Measurements from ENCODE around the gene KRTAP6-3. TPM values are rescaled to one million over a fixed set of nuclear protein-coding genes. Genes with fewer than 3 reads are reported as not detected.

Gene KRTAP6-3
- polyA plus RNA-seq, 1 donor from 2014 or later: not detected

- Histone ChIP-seq H3F3A (ENCODE audit: insufficient read depth, low read length, poor library complexity, severe bottlenecking) (no peaks in the 10 kb centered on the region), H3K27ac (ENCODE audit: low read length) (no peak overlapping the region), H3K27me3 (ENCODE audit: insufficient read depth, low read depth, low read length) (no peaks in the 10 kb centered on the region), H3K4me3 (ENCODE audit: low read length) (no peak overlapping the region), H3K9ac (ENCODE audit: low read length) (no peak overlapping the region), H3K36me3 (ENCODE audit: insufficient read depth, low read length) (no peaks in the 10 kb centered on the region), H4K20me1 (ENCODE audit: insufficient read depth) (no peaks in the 10 kb centered on the region), H3K4me2 (ENCODE audit: low read length) (no peak overlapping the region), H3K9me3 (ENCODE audit: low read length) (no peaks in the 10 kb centered on the region), H3K79me2 (replicated peaks; ENCODE audit: insufficient read depth, low read length) (no peaks in the 10 kb centered on the region), H3K9me2 (ENCODE audit: insufficient read depth, low read length) (no peaks in the 10 kb centered on the region), H2AFZ (ENCODE audit: low read depth, low read length) (no peak overlapping the region)
- TF ChIP-seq SMC3 (conservative IDR thresholded peaks at IDR 0.05; ENCODE audit: poor library complexity) (no peak), EP300 (conservative IDR thresholded peaks at IDR 0.05; ENCODE audit: poor library complexity, severe bottlenecking) (no peak), POLR2AphosphoS5 (IDR thresholded peaks at IDR 0.05) (no peak), MXI1 (conservative IDR thresholded peaks at IDR 0.05; ENCODE audit: poor library complexity, severe bottlenecking) (no peak), CTCF (IDR thresholded peaks at IDR 0.05; ENCODE audit: poor library complexity, severe bottlenecking) (no peak), EZH2 (IDR thresholded peaks at IDR 0.05; ENCODE audit: borderline replicate concordance, insufficient read depth, low read length, poor library complexity, severe bottlenecking) (no peak), TAF1 (IDR thresholded peaks at IDR 0.05; ENCODE audit: low read depth) (no peak), REST (IDR thresholded peaks at IDR 0.05; ENCODE audit: borderline replicate concordance) (no peak), RAD21 (conservative IDR thresholded peaks at IDR 0.05) (no peak)
Observed at GRCh38 chr21:30612132-30612531, 19.9 kb downstream of the KRTAP6-3 start.

- no peaks in the 10 kb centered on the region for H3K9me2 ChIP-seq (ENCODE audit: insufficient read depth, low read length)
- H2AFZ ChIP-seq (ENCODE audit: low read depth, low read length): no peak within 1 kb of the TSS
- H3F3A ChIP-seq (ENCODE audit: insufficient read depth, low read length, poor library complexity, severe bottlenecking): no peaks in the 10 kb centered on the region
- TF ChIP-seq MXI1 (conservative IDR thresholded peaks at IDR 0.05; ENCODE audit: poor library complexity, severe bottlenecking): no peak
- TF ChIP-seq TAF1 (IDR thresholded peaks at IDR 0.05; ENCODE audit: low read depth): no peak
- no peak for TF ChIP-seq SMC3 (conservative IDR thresholded peaks at IDR 0.05; ENCODE audit: poor library complexity)
- TF ChIP-seq EP300 (conservative IDR thresholded peaks at IDR 0.05; ENCODE audit: poor library complexity, severe bottlenecking): no peak
- no peak for TF ChIP-seq REST (IDR thresholded peaks at IDR 0.05; ENCODE audit: borderline replicate concordance)
- TF ChIP-seq RAD21 (conservative IDR thresholded peaks at IDR 0.05): no peak
- no peak for TF ChIP-seq POLR2AphosphoS5 (IDR thresholded peaks at IDR 0.05)
- TF ChIP-seq EZH2 (IDR thresholded peaks at IDR 0.05; ENCODE audit: borderline replicate concordance, insufficient read depth, low read length, poor library complexity, severe bottlenecking): no peak
- TF ChIP-seq CTCF (IDR thresholded peaks at IDR 0.05; ENCODE audit: poor library complexity, severe bottlenecking): no peak
- H3K27ac ChIP-seq (ENCODE audit: low read length): no peak within 1 kb of the TSS
- H3K79me2 ChIP-seq (replicated peaks; ENCODE audit: insufficient read depth, low read length): no peaks in the 10 kb centered on the region
- no peaks in the 10 kb centered on the region for H3K9me3 ChIP-seq (ENCODE audit: low read length)
- no peaks in the 10 kb centered on the region for H3K36me3 ChIP-seq (ENCODE audit: insufficient read depth, low read length)
- H3K9ac ChIP-seq (ENCODE audit: low read length): no peak within 1 kb of the TSS
- H4K20me1 ChIP-seq (ENCODE audit: insufficient read depth): no peaks in the 10 kb centered on the region
- H3K4me3 ChIP-seq (ENCODE audit: low read length): no peak within 1 kb of the TSS
- H3K4me2 ChIP-seq (ENCODE audit: low read length): no peak within 1 kb of the TSS
- H3K27me3 ChIP-seq (ENCODE audit: insufficient read depth, low read depth, low read length): no peaks in the 10 kb centered on the region
Observed at GRCh38 chr21:30613836-30614235, 21.6 kb downstream of the KRTAP6-3 start, which contains the start of gene KRTAP6-1. Gene KRTAP6-1 (minus strand): TSS chr21:30613930. CDS start chr21:30613904, 26 bp downstream.

All from neural cell (in vitro differentiated cells).